T-helper 9 cell (primary cell): Measurements from ENCODE around the gene CLSTN2.

Experiments used
- DNase-seq: peaks from one replicate; pipeline ENCODE4 v3.0.0-alpha.2; 2020

Gene CLSTN2

DNA sequence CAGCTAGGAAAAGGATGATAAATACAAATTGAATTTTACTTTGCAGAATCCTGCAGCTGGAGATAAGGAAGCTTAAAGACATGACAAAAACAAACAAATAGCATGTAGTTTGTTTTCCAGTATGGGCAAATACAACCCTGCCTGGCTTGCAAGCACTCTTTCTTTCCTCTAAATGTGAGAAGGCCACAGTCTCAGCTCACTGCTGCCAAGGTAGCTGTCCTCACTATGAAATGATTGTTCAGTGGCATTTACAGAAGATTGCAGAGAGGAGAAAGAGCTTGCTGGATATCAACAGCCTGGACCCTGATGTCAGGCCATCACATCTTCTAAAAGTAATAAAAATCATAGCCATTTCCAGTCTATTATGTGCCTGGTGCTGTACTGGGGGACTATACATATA lies 262.0 kb downstream of the CLSTN2 start:
- no peak for DNase-seq

DNA sequence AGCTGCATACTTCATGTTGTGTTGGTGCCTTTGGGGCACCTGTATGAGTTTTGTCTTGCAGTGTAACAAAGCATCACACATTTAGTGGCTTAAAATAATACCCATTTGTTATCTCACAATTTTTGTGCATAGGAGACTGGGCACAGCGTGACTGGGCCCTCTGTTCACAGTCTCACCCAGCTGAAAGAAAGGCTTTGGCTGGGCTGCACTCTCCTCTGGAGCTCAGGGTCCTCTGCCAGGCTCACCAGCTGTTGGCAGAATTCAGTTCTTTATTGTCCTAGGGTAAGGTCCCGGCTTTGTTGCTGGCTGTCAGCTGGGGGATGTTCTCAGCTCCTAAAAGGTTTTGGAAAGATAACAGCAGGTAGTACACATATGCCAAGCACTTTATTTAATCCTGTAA lies 263.3 kb downstream of the CLSTN2 start:
- no peak for DNase-seq

DNA sequence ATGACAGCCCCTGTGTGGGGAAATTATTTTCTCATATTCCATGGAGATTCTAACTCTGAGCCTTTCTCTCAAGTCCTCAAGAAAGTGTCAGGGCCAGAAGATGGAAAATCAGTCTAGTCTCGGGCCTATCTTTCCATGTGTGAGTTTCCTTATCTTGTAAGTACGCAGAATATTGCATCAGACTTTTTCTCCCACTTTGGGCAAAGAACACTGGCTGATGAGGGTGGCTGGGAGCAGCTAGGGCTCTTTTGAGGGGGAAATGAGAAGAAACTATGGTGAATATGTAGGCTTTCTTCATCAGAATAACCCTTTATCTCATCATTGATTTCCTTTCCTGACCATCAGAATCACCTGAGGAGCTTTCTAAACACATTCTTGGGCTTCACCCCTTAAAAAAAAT lies 264.0 kb downstream of the CLSTN2 start:
- no peak for DNase-seq

DNA sequence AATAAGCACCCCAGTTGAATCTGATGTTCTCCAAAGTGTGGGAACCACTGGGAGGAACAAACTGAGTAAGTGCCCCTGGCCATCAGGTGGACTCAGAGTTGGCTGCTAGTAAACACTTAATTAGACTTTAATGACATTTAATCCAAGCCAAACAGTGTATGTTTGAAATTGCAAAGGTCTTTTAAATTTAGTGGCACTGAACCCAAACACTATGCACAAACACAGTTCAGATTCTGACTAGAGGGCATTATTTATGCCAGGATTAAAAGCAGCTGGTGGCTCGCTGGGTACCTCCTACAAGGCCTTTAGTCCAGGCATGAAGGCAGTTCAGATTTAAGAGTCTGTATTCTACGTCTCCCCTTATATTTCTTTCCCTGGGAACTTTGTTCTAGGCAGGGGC lies 264.8 kb downstream of the CLSTN2 start:
- DNase-seq: no peak

DNA sequence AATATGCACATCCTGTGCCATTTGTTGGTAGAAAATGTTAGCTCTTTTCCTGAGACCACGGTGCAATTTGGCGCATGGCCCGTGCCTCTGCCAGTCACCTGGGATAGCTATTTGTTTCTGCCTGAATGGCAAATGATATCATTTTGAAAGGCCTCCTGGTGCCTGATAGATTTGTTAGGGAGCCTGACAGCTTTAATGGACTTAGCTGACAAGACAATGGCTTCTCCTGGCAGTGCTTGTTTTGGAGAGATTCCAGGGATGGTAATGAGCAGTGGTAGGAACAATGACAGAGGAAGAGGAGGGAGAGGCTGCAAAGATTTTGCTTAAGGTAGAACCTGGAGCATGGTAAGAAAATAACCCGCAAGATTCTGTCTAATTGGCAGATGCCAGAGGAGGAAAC lies 268.5 kb downstream of the CLSTN2 start:
- DNase-seq: no peak

DNA sequence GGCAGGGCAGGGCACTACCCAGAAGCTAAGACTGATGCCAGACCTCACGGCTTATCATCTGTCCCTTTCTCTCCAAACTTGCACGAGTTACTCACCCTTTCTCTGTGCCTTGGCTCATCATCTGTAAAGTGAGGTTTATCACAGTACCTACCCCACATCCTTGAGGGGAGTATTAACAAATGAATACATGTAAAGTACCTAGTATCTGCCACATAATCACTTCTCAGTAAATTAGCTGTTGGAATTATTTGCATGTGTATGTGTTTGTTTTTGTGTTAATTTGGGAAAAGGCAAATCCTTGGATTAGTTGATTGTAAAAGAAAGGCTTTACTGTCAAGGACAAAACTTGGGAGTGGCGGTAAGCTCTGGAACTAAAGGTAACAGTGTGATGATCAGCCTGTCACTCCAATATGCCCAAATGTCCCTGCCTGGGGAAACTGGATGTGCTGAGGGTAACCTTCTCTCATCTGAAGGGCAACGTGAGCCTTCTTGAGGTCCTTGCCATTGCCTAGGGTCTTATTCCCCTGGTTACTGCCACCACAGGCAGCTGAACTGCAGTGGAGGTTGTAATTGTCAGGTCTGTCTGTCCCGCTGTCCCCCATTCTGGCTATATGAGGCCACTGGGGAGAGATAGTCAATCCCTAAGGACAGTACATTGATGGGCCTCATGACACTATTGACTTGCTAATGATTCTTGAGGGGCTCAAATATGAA lies 269.4 kb downstream of the CLSTN2 start:
- no peak for DNase-seq

DNA sequence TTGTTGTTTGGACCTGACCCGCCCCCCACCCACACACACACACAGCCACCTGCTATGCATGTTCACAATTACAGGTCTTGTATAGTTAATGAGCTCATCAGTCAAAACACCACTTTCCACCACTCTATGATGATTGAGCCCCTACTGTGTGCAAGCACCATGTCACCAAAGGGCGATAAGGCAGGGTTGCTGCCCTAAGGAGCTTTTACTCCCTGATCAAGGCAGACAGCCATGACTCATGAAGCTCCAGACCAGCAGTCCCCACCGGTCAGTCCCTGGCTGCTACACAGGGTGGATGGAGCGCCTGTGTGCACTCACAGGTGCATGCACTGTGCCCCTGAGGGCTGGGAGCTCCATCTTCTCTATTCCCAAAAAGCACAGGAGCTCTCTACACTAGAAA lies 270.6 kb downstream of the CLSTN2 start:
- DNase-seq: no peak

DNA sequence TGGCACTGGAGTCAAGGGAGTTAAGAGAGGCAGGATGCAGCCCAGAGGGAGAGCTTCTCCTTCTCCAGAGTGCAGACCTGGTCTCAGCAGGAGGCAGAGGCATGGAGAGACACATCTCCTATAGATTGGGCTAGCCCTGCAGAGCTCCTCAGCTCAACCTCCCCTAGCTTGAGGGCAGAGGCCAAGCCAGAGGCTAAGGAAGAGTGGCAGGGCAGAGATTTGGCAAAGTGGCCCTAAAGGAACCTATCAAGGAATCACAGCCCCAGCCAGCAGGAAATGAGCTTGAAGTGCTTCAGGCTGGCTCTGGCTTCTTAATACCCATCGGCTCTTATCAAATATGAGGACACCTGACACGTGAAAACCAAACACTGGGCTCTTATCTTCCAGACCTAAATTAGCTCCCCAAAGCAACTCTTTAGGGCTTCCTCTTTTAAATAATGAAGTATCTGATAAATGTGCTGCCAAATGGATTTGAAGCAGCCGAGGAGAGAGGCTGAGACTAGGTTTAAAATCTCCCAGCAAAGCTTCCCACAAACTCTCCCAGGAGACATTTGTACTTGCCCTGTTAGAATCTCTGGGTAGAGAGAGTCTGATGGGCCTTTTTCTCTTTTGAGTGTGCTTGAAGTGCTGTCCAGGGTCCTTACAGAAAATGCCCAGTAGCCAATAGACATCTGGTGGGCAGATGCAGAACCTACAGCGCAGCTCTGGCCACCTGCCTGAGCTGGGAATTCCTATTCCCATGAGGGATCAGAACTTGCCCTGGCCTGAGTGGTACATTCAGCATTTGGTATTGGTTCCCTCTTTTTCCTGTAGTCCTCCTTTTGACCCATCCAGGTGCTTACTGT lies 271.4 kb downstream of the CLSTN2 start:
- DNase-seq: no peak

DNA sequence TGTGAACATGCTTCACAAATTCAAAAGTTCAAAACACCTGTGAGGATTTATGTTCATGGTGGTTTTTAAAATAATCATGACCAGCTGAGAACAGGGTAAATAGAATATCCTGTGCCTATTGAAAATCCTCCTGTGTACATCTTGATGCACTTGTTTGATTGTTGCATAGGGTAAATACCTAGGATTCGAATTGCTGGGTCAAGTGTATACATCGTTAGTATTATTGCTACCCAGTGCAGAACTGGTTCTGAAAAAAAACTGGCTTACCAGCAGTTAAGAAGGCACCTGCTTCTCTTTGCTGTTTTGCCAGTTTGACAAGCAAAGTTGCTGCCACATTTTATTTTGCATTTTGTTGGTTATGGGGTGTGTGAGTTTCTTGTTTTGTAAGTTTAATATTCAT lies 272.6 kb downstream of the CLSTN2 start:
- DNase-seq: no peak

DNA sequence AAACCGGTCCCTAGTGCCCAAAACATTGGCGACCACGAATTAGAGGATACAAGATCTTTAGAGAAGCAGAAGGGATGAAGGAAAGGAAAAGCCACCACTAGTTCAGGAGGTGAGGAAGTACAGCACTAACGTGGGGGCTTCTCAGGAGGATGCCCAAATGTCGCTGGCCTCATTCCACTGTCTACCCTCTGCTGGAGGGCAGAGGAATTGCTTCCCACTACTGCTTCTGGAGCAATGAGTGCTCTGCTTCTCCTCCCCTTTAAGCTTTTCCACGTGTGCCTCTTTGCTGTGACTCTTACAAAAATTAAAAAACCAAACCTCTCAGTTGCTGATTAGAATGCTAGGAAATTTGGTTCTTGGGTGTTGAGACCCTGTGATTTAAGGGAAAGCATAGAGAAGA lies 281.3 kb downstream of the CLSTN2 start:
- no peak for DNase-seq

DNA sequence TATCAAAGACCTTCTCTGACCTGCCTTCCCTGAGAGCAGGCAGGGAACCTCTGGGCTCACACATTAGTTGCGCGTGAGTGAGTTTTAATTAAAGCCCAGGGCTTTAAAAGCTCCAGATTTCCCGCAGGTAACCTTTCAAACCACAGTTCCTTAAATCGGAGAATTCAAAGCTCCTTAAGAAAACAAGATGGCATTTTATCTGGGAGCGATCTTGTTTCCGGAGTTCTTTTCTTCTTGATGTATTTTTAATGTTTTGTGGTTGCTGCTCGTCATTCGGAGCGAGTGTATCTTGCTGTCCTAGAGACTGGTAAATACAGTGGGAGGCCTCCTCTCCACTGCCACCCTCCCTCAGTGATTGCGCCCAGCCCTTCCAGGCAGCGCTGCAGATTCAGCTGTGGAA lies 284.3 kb downstream of the CLSTN2 start:
- DNase-seq: no peak

DNA sequence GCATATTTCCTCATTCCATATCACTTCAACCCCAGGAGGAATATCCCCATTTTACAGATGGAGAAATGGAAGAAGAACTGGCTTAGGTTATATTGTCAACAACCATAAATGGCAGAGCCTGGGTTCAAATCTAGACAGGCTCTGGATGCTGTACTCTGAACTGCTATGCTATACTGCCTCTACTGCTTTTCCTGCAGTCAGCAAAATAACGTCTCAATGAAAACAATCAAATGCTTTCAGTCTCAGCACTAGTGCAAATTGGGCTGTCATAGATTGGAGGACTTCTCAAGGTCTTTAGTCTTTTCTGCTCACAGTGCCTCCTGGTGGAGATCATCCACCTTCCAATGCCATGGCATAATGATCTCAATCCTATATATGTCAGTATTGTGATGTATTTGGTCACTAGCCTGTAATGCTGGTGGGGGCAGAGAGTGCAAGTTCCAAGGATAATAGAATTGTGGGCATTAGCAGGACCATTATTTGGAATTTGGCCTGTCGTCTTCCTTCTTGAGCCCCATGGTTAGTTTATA lies 285.0 kb downstream of the CLSTN2 start:
- DNase-seq: no peak

DNA sequence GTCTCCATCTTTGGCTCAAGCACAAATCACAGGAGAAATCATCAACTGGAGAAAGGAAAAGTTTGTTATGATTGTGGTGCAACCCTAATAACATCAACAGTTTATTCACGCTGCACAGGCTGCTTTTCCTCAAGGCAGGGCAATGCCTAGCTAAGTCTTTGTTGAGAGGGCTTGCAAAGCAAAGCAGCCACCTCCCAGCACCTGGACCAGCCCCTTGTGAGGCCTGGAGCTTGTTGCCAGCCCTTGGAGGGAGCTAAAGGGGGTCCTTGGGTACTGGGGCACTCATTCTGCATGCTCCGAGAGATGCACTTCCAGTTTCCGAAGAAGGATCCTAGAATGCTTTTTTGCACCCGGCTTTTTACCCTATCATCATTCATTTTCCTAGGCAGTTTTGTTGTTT lies 288.2 kb downstream of the CLSTN2 start:
- DNase-seq: no peak

DNA sequence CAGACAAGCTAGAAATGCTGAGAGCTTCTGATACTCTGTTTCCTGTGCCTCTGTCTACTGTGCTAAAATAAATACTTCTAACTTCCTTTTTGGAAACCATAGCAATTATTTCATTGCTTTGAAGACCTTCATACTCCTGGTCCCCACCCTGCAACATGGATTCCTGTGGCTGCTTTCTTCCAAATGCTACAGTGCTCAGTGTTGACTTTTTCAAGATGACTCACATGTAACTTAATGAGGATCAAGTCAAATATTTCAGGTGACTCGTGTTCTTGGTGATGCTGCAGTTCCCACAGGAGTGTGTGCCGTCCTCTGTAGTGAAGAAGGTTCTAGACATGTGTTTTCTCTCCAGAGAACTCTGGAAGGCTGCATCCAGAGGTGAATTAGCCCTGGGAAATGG lies 288.6 kb downstream of the CLSTN2 start:
- DNase-seq: no peak

DNA sequence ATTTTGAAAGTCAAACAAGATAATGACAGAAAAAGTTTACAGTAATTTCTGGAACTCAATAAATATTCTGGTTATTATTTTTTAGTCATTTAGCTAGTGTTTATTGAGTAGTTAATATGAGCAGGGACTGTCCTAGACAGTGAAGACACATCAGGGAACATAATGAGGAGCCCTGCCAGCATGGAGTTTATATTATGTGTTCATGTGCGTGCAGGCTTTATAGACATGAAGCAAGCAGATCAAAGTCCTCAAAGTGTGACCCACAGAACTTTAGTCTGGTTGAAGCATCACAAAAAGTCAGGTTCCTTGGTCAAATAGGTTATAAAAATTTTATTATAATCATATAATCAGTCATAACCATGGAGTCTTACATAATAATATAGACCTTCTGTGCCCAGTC lies 289.3 kb downstream of the CLSTN2 start:
- no peak for DNase-seq

DNA sequence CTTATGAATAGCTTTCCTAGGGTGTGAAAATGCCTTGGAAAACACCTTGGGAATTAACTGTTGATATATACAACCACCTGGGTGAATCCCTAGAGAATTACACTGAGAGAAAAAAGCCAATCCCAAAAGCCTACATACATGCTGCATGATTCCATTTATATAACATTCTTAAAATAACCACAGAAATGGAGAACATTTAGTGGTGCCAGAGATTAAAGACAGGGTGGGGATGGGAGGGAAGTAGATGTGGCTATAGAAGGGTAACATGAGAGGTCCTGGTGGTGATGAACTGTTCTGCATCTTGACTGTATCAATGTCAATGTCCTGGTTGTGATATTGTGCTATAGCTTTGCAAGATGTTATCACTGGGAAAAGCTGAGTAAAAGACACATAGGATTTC lies 291.0 kb downstream of the CLSTN2 start:
- no peak for DNase-seq

DNA sequence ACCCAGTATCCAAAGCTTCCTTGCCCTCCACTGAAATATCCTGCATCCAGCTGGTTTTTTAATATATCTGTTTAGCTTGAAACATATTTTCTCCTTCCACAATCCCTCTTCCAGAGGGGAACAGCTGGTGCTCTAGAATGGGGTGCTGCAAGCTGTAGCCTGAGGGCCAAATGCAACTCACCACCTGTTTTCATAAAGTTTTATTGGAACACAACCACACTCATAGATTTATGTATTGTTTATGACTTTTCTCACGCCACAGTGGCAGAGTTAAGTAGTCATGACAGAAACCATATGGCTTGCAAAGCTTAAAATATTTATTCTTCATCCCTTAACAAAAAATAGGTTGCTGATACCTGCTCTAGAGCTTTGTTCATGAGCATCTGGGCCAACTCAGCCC lies 298.7 kb downstream of the CLSTN2 start:
- DNase-seq: no peak

DNA sequence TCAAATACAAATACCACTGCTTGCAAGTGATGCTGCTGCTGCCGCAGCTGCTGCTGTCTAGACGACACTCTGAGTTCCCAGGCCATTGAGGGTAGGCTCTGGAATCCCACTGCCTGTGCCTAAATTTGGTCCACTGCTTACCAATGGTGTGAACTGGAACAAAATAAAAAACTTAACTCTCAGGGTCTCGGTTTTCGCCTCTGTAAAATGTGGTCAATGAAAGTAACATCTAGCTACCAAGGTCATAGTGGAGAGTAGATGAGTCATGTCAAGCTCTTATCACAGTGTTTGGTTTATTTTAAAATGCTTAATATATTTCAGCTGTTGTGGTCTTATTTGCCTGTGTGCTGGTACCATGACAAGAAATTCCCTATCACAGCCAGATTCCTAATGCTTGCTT lies 299.3 kb downstream of the CLSTN2 start:
- no peak for DNase-seq

DNA sequence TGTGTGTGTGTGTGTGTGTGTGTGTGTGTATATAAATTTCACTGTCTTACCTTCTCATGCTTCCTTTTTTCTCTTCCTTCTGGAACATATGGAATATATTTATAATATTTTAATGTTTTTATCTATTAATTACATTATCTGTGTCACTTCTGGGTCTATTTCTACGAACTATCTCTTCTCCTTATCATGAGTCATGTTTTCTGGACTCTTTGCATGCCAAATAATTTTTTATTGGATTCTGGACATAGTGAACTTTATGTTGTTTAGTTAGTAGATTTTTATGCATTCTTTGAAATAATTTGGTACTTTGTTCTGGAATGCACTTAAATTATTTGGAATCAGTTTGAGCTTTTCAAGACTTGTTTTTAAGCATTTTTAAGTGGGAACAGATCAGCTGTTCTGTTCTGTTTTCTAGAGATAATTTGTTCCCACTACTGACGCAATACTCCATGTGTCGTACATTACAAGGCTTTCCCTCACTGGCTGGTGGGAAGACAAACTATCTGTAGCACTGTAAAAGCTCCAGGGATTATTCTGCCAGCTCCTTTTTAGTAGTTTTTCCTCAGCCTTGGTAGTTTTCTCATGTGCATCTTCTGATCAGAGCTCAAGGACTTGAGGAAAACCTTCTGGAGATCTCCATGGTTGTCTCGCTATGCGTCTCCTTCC lies 302.0 kb downstream of the CLSTN2 start:
- no peak for DNase-seq

DNA sequence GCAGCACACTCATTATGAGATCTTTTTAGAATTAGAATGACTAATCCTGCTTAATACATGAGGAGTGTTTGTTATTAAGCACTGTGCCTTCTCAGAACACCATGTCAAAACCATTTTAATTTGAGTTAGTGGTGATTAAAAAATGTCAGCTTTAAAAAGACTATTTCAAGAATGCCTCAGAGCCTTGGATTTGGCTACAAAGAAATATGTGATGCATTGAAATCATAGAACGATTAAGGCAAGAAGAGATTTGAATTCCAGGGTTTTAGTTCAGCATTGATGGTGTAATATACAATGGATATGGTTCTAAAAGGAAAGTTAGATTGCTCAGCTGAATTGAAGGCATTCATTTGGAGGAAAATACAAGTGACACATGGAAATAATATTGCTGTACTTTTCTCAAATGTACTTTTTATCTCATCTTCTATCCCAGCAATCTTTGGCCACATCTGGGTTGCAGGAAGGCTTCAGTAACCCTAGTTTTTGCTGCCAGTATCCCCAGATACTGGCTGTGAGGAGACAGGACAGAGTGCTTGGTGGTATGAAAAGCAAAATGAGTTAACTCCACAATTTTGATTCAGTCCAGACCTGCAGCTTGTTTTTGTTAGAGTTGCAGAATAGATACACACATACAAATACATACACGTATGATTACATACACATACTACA lies 303.8 kb downstream of the CLSTN2 start:
- no peak for DNase-seq

DNA sequence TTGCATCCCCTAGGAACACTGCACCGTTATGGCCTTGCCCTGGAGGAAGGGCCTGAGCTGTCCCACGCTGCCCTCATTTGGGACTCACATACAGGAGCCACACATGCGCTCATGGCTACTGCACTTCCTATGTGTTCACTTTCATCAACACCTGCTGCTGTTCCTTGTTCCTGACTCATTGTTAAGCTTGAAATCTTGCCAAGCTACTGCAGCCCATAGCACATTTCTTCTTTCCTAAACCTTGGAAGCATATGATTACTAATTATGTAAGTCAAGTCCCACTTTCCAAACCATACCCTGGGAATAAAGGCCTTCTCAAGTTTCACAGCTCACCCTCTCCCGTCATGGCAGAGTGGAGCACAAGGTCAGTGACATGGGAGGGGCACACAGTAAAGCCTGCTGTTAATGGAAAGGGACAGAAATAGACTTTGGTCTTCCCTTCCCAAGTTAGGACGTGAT lies 307.9 kb downstream of the CLSTN2 start:
- no peak for DNase-seq

DNA sequence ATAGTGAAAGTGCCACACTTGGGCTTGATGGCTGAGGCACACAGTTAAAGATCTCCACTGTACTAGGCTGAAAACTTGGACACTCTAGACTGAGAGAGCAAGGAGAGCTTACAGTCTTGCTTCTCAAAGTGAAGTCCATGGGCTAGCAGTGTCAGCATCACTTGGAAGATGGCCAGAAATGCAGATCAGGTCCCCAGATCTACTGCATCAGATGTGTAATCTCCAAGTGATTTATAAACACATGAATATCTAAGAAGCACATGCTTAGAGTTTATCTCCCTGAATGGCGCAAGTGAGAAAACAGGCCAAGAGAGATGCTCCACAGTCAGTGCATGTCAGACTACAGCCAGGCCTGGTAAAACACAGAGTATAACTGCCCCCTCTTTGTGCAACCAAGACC lies 308.6 kb downstream of the CLSTN2 start:
- no peak for DNase-seq

DNA sequence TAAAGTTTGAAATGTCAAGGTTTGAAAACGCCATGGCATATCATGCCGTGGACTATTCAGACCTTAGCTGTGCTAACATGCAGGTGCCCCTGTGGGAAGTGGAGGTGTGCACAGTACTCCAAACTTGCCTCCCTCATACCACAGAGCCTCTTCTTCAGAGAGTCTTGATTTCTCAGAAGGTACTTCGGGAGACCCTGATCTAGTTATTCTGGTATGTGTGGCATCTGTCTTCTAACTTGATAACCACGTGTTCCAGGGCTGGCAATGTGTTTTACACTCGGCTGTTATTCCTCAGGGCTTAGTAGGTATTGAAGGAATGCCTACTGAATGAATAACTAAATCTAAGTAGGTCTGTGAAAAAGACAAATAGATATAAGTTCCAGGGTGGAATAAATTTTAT lies 309.9 kb downstream of the CLSTN2 start:
- no peak for DNase-seq
